ENCODE results near the gene SPATA2L. TPM values are rescaled to one million over a fixed set of nuclear protein-coding genes. Genes with fewer than 3 reads are reported as not detected.

The SPATA2L gene
- total and polyA plus RNA-seq, 2 of the 13 experiments (the other 11 are each of a cell fraction or from before 2014, with no cell fraction given): 9.1 to 20.7 TPM

DNA sequence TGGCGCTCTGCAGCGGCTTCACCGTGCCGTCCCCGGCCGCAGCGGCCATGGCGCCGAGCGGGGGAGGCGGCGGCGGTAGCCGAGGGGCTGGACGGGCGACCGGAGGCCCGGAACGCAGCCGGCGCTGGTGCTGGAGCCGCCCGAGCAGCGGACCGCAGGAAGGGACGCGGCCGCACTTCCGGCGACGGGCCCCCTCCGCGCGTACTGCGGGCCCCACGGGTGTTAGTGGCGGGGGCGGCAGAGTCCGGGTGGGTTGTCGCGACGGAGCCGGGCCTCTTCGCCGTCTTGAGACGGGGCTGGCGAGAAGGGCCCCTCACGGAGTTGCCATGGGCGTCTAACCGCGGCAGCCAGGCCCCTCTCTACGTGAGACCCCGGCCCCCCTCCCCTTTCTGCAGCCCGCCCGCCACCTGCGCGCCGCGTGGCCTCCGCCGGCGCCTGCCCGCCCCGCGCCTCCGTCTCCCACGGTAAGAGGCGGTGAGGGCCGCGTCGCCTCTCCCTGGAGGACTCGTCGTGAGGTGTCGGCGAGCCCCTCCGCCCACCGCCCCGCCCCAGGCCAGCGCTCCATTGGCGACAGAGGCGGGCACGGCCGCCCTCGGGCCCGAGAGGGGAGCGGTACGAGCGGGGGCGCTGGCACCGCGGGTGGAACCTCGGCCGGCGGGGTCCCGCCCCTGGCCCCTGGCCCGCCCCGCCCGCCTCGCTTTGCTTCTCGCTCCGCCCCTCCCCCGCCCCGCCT, 19.5 kb upstream of the SPATA2L start, which contains the start of the genes VPS9D1 and ZNF276 (continued):
- TF ChIP-seq, protein P1, sequence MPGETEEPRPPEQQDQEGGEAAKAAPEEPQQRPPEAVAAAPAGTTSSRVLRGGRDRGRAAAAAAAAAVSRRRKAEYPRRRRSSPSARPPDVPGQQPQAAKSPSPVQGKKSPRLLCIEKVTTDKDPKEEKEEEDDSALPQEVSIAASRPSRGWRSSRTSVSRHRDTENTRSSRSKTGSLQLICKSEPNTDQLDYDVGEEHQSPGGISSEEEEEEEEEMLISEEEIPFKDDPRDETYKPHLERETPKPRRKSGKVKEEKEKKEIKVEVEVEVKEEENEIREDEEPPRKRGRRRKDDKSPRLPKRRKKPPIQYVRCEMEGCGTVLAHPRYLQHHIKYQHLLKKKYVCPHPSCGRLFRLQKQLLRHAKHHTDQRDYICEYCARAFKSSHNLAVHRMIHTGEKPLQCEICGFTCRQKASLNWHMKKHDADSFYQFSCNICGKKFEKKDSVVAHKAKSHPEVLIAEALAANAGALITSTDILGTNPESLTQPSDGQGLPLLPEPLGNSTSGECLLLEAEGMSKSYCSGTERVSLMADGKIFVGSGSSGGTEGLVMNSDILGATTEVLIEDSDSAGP (CRISPR knock-in tag; IDR thresholded peaks at IDR 0.05; ENCODE audit: borderline replicate concordance): peak; percentile 84
- peak; percentile 69 for TF ChIP-seq U2AF1 (optimal IDR thresholded peaks at IDR 0.05; ENCODE audit: low read depth, low read length)
- TF ChIP-seq TEAD2 (CRISPR knock-in tag; IDR thresholded peaks at IDR 0.05): peak; percentile 45; the same call in 1 of the 2 replicates
- peak; percentile 60 for TF ChIP-seq REPIN1 (CRISPR knock-in tag; IDR thresholded peaks at IDR 0.05; ENCODE audit: borderline replicate concordance, low read depth)
- TF ChIP-seq FOXO1 (CRISPR knock-in tag; IDR thresholded peaks at IDR 0.05): 0 out of 2 replicates have a peak, but pooled peaks have one; percentile 13
- peak; percentile 51 for TF ChIP-seq SP5 (CRISPR knock-in tag; IDR thresholded peaks at IDR 0.05; ENCODE audit: borderline replicate concordance, low read depth)
- no peak for TF ChIP-seq AGO1 (IDR thresholded peaks at IDR 0.05; ENCODE audit: low read depth, low read length, poor library complexity, severe bottlenecking)
- TF ChIP-seq STAT6 (CRISPR knock-in tag; IDR thresholded peaks at IDR 0.05; ENCODE audit: borderline replicate concordance): no peak
- TF ChIP-seq, protein P2, sequence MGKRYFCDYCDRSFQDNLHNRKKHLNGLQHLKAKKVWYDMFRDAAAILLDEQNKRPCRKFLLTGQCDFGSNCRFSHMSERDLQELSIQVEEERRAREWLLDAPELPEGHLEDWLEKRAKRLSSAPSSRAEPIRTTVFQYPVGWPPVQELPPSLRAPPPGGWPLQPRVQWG (CRISPR knock-in tag; IDR thresholded peaks at IDR 0.05; ENCODE audit: borderline replicate concordance, low read depth): no peak
- TF ChIP-seq ETV5 (CRISPR knock-in tag; IDR thresholded peaks at IDR 0.05; ENCODE audit: borderline replicate concordance): peak; percentile 55
- TF ChIP-seq GLI4 (CRISPR knock-in tag; IDR thresholded peaks at IDR 0.05; ENCODE audit: borderline replicate concordance): peak; percentile 82; the same call in 1 of the 2 replicates
- no peak; the same call in 1 of the 2 replicates for TF ChIP-seq ZNF672 (CRISPR knock-in tag; IDR thresholded peaks at IDR 0.05)
- TF ChIP-seq EZH2 (conservative IDR thresholded peaks at IDR 0.05; ENCODE audit: low read depth, low read length): no peak
- TF ChIP-seq SMAD9 (CRISPR knock-in tag; IDR thresholded peaks at IDR 0.05): 0 out of 2 replicates have a peak, but pooled peaks have one; percentile 38
- TF ChIP-seq ZFP37 (CRISPR knock-in tag; IDR thresholded peaks at IDR 0.05; ENCODE audit: borderline replicate concordance): no peak
- peak; percentile 52; the same call in 1 of the 2 replicates for TF ChIP-seq ZFYVE20 (CRISPR knock-in tag; IDR thresholded peaks at IDR 0.05; ENCODE audit: borderline replicate concordance, low read depth)
- TF ChIP-seq MNT (IDR thresholded peaks at IDR 0.05): no peak; the same call in 1 of the 2 replicates
- peak; percentile 47 for TF ChIP-seq IKZF4 (CRISPR knock-in tag; IDR thresholded peaks at IDR 0.05; ENCODE audit: borderline replicate concordance, low read depth, not compliant biosample characterization)
- TF ChIP-seq SIN3A (IDR thresholded peaks at IDR 0.05; ENCODE audit: borderline replicate concordance, low read depth, low read length): peak; percentile 56; the same call in 1 of the 2 replicates
- peak; percentile 68 for TF ChIP-seq ZBTB20 (CRISPR knock-in tag; IDR thresholded peaks at IDR 0.05; ENCODE audit: borderline replicate concordance, low read depth)
- peak; percentile 58; the same call in 1 of the 2 replicates for TF ChIP-seq FOXA3 (CRISPR knock-in tag; IDR thresholded peaks at IDR 0.05)
- TF ChIP-seq ZNF207 (IDR thresholded peaks at IDR 0.05; ENCODE audit: borderline replicate concordance): no peak
- TF ChIP-seq POLR2A (IDR thresholded peaks at IDR 0.05; ENCODE audit: insufficient read depth in 1 of 2, low read depth in 2 of 2, low read length in 2 of 2): peak; percentile 63 to 78; a peak in 3 of 4 replicates
